Small intestine (tissue), 4 donors: ENCODE data around the gene FEN1. TPM values are rescaled to one million over a fixed set of nuclear protein-coding genes. Genes with fewer than 3 reads are reported as not detected.

Experiments
- polyA plus RNA-seq, 4 donors: library from polyadenylated mRNA; stranded (reverse) in 3 of 4; unstranded in 1 of 4; fragments of 200-250 nt in 3 of 4; fragments of 120-200 nt in 1 of 4; gene quantifications; one replicate each; pipeline versions ENCODE4 v1.2.1 to v1.2.3, GENCODE V29; 2013
- donor health status: healthy with polysubstance abuse.
- donor health status: Bipolar disorder and iron deficiency.
- donor health status: healthy.

The FEN1 gene
- polyA plus RNA-seq, 4 donors, result 5.8 to 32.1 (median 14.5) TPM

Other genes starting within 250 kb of the FEN1 start
- gene SYT7, start 211.8 kb upstream of the FEN1 start, polyA plus RNA-seq, result 10 to 100 TPM in 1 of 4 donors, 1 to 10 TPM in 1, under 1 TPM in 2; 0.81 to 12.2 (median 3.0) TPM
- gene DAGLA, start 112.5 kb upstream of the FEN1 start, polyA plus RNA-seq, result 10 to 100 TPM in 1 of 4 donors, 1 to 10 TPM in 2, under 1 TPM in 1; 0.22 to 14.9 (median 3.8) TPM
- 10 to 100 TPM; 19.9 to 48.1 (median 22.3) TPM for gene MYRF, start 40.3 kb upstream of the FEN1 start, polyA plus RNA-seq
- gene TMEM258, start 312 bp upstream of the FEN1 start, polyA plus RNA-seq, result 100 to 1,000 TPM; 116 to 211 (median 189) TPM
- 10 to 100 TPM in 1 of 4 donors, 1 to 10 TPM in 1, under 1 TPM in 2; 0.45 to 15.9 (median 2.1) TPM for gene FADS1, start 24.1 kb downstream of the FEN1 start, polyA plus RNA-seq
- gene FADS2, start 35.4 kb downstream of the FEN1 start, polyA plus RNA-seq, result 100 to 1,000 TPM in 1 of 4 donors, 10 to 100 TPM in 1, 1 to 10 TPM in 2; 2.4 to 147 (median 7.7) TPM
- gene FADS3, start 98.6 kb downstream of the FEN1 start, polyA plus RNA-seq, result 10 to 100 TPM in 1 of 4 donors, 1 to 10 TPM in 3; 5.3 to 17.9 (median 6.0) TPM
- 10 to 100 TPM in 1 of 4 donors, 1 to 10 TPM in 2, under 1 TPM in 1; 0.45 to 29.9 (median 7.2) TPM for gene RAB3IL1, start 124.7 kb downstream of the FEN1 start, polyA plus RNA-seq
- 1 to 10 TPM; 2.7 to 4.7 (median 3.9) TPM for gene BEST1, start 157.4 kb downstream of the FEN1 start, polyA plus RNA-seq
- 1,000 to 10,000 TPM; 3,413 to 10,000 (median 8,267) TPM for gene FTH1, start 174.7 kb downstream of the FEN1 start, polyA plus RNA-seq